K562 (cell line): ENCODE data around the gene PWP2. TPM values are rescaled to one million over a fixed set of nuclear protein-coding genes. Genes with fewer than 3 reads are reported as not detected.
A peak's percentile ranks its signal among the peaks of the same experiment; 100 is the strongest.
"Not testable (repeated sequence)": the region's sequence is repeated elsewhere in the genome, so short reads cannot be mapped to it uniquely, and the experiment has no call there.

Experiments
- ATAC-seq: fragments of 200-7000 bp; cut with Tn5 transposase; 3 replicates; pipeline ENCODE4 v1.9.1; 2020; ENCODE audit warnings: moderate library complexity
- BruUV-seq: library from RNA; stranded (reverse); fragments of 400-500 nt; replicated peaks from 2 replicates; lab custom pipeline; 2021; lab: Mats Ljungman, UMichigan
- CTCF ChIA-PET: fragments of 300-600 bp; formaldehyde crosslinking; extraction: SDS; loops from one replicate; lab custom pipeline; 2021; ENCODE audit warnings: low intra/inter-chr PET ratio; lab: Yijun Ruan, JAX
- POLR2A ChIA-PET: fragments of 300-600, 350-650 bp; sonication (Branson Sonifier 250); formaldehyde crosslinking; extraction: SDS; loops from one replicate; lab custom pipeline; 2021; ENCODE audit warnings: antibody characterized with exemption, inconsistent platforms; lab: Yijun Ruan, JAX
- DNase-seq, 4 experiments: peaks; one replicate each; pipeline versions ENCODE4 v3.0.0 to v3.0.0-alpha.2; 2011 to 2018; ENCODE audit warnings: low spot score in 3 of 4, mixed read lengths in 3 of 4; ENCODE audit errors: extremely low read depth in 1 of 4
- FAIRE-seq: peaks from 2 replicates; lab custom pipeline; 2011; peaks lifted over from hg19 to GRCh38; lab: Jason Lieb, UNC
- H2AFZ ChIP-seq: 2 replicates; pipeline ENCODE4 v1.6.0; 2011; ENCODE audit warnings: low read depth, low read length, control low read depth, inconsistent platforms
- H3K27ac ChIP-seq: fragments of 200-600 bp; 3 replicates; pipeline ENCODE4 v1.8.0; 2011; ENCODE audit warnings: low read depth, mild to moderate bottlenecking, control low read depth, inconsistent platforms, low read length, moderate library complexity, mixed read lengths; ENCODE audit errors: extremely low read depth
- H3K27me3 ChIP-seq, 2 experiments: fragments of 300-600 bp in 1 of 2; 2 replicates in 1 of 2; 3 replicates in 1 of 2; pipeline versions ENCODE4 v1.6.0 to v1.8.0; 2011; ENCODE audit warnings: inconsistent platforms in 2 of 2, low read length in 2 of 2, mild to moderate bottlenecking in 1 of 2, mixed read lengths in 1 of 2, moderate library complexity in 1 of 2; ENCODE audit not compliant: control insufficient read depth in 2 of 2, insufficient read depth in 2 of 2
- H3K36me3 ChIP-seq: fragments of 300-600 bp; 3 replicates; pipeline ENCODE4 v1.8.0; 2011; ENCODE audit warnings: mild to moderate bottlenecking, low read length, inconsistent platforms; ENCODE audit not compliant: control insufficient read depth, insufficient read depth
- H3K4me1 ChIP-seq, 2 experiments: fragments of 200-600 bp in 1 of 2; replicated peaks in 1 of 2; 2 replicates in 1 of 2; 3 replicates in 1 of 2; pipeline versions ENCODE4 v1.5.1 to v1.8.0; 2011; ENCODE audit warnings: inconsistent platforms in 2 of 2, low read length in 2 of 2, mild to moderate bottlenecking in 1 of 2, mixed read lengths in 1 of 2, moderate library complexity in 1 of 2; ENCODE audit not compliant: control insufficient read depth in 2 of 2, insufficient read depth in 2 of 2
- H3K4me2 ChIP-seq: 2 replicates; pipeline ENCODE4 v1.6.1; 2011; ENCODE audit warnings: low read length, control low read depth, inconsistent platforms, mixed read lengths; ENCODE audit not compliant: insufficient read depth
- H3K4me3 ChIP-seq: fragments of 200-600 bp; sonication (generic), shearing (Covaris generic); 2 replicates; pipeline ENCODE4 v1.5.1; 2016; ENCODE audit warnings: control low read depth, inconsistent platforms
- H3K79me2 ChIP-seq: fragments of 200-600 bp; 3 replicates; pipeline ENCODE4 v1.8.0; 2011; ENCODE audit warnings: low read length, inconsistent platforms; ENCODE audit not compliant: control insufficient read depth, insufficient read depth
- H3K9ac ChIP-seq, 2 experiments: 2 replicates each; pipeline versions ENCODE4 v1.6.0 to v1.6.1; 2011; ENCODE audit warnings: low read depth in 2 of 2, low read length in 2 of 2, control low read depth in 1 of 2, inconsistent platforms in 1 of 2, mild to moderate bottlenecking in 1 of 2, mixed read lengths in 1 of 2; ENCODE audit not compliant: insufficient read depth in 1 of 2
- H3K9me1 ChIP-seq: one replicate; pipeline ENCODE4 v1.6.0; 2011; ENCODE audit warnings: inconsistent platforms, mild to moderate bottlenecking, low read length, moderate library complexity; ENCODE audit not compliant: control insufficient read depth, insufficient read depth
- H3K9me3 ChIP-seq: replicated peaks from 2 replicates; pipeline ENCODE4 v1.5.1; 2011; ENCODE audit warnings: low read depth, low read length, inconsistent platforms; ENCODE audit not compliant: control insufficient read depth, insufficient read depth
- H4K20me1 ChIP-seq: replicated peaks from 2 replicates; pipeline ENCODE4 v1.6.1; 2011; ENCODE audit warnings: low read length, inconsistent platforms, mixed read lengths; ENCODE audit not compliant: control insufficient read depth, insufficient read depth
- ELK1 ChIP-seq: sonication (generic); formaldehyde crosslinking; IDR thresholded peaks from 2 replicates; pipeline ENCODE4 v1.8.1; 2022; ENCODE audit warnings: missing genetic modification reagents
- PHF8 ChIP-seq: fragments of 200-600 bp; sonication (generic); IDR thresholded peaks from 2 replicates; pipeline ENCODE4 v1.6.1; 2012; ENCODE audit warnings: mixed run types, mild to moderate bottlenecking, inconsistent platforms, low read length, moderate library complexity, borderline replicate concordance
- WGBS: fragments of 100-300 bp; shearing (Covaris generic); methylation state at CpG from one replicate; pipeline ENCODE4 v1.1.6; 2016; ENCODE audit warnings: low coverage, mixed read lengths; ENCODE audit not compliant: insufficient coverage; ENCODE audit errors: missing lambda C conversion rate; 5-methylcytosine and 5-hydroxymethylcytosine counted together
- in situ Hi-C: fragments of 300-500 bp; cut with MboI; formaldehyde crosslinking; loops from 4 replicates; pipeline ENCODE4 v1.15.0; 2018; ENCODE audit warnings: inconsistent platforms, mixed read lengths
- intact Hi-C: fragments of 100-400 bp; cut with micrococcal nuclease; formaldehyde crosslinking; loops from 2 replicates; pipeline ENCODE4 v1.14.2; 2022
- polyA plus RNA-seq, 8 experiments: library from polyadenylated mRNA; depleted of rRNA in 4 of 8; stranded (reverse) in 5 of 8; unstranded in 3 of 8; fragments of >200 nt; fragmentation: Nextera tagmentation in 2 of 8; fragmentation: Illumina TruSeq in 1 of 8; extraction: Ambion mirVana in 2 of 8; extraction: Trizol in 1 of 8; gene quantifications; 2 replicates each; pipeline versions ENCODE4 v1.2.1 to v1.2.3, GENCODE V29; 2011 to 2014; ENCODE audit warnings: inconsistent platforms in 1 of 8, missing spikeins in 1 of 8
- total RNA-seq, 7 experiments: library from RNA; depleted of rRNA in 6 of 7; stranded (reverse); fragments of >200 nt in 6 of 7; fragmentation: Illumina TruSeq in 2 of 7; extraction: Trizol in 2 of 7; gene quantifications; 2 replicates each; pipeline versions ENCODE4 v1.2.1 to v1.2.3, GENCODE V29; 2011 to 2021; ENCODE audit warnings: low replicate concordance in 1 of 7
- TF ChIP-seq, protein P1 (sequence below): IDR thresholded peaks from 2 replicates; pipeline ENCODE4 v1.6.1; 2016; ENCODE audit warnings: missing genetic modification characterization, missing compliant biosample characterization

The PWP2 gene
- total and polyA plus RNA-seq, 9 of the 15 experiments (the other 6 are each of a cell fraction or from before 2014, with no cell fraction given) = 0.72 to 57.6 (median 31.1) TPM

GRCh38 chr21:44094832-44095231 lies 12.4 kb upstream of the PWP2 start (continued):
- TF ChIP-seq ELK1 (CRISPR knock-in tag) (no peak), PHF8 (no peak)
- TF ChIP-seq, protein P1, sequence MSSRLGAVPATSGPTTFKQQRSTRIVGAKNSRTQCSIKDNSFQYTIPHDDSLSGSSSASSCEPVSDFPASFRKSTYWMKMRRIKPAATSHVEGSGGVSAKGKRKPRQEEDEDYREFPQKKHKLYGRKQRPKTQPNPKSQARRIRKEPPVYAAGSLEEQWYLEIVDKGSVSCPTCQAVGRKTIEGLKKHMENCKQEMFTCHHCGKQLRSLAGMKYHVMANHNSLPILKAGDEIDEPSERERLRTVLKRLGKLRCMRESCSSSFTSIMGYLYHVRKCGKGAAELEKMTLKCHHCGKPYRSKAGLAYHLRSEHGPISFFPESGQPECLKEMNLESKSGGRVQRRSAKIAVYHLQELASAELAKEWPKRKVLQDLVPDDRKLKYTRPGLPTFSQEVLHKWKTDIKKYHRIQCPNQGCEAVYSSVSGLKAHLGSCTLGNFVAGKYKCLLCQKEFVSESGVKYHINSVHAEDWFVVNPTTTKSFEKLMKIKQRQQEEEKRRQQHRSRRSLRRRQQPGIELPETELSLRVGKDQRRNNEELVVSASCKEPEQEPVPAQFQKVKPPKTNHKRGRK (tag) = no peak
- TF ChIP-seq, all 486 proteins: peak for 0

DNA sequence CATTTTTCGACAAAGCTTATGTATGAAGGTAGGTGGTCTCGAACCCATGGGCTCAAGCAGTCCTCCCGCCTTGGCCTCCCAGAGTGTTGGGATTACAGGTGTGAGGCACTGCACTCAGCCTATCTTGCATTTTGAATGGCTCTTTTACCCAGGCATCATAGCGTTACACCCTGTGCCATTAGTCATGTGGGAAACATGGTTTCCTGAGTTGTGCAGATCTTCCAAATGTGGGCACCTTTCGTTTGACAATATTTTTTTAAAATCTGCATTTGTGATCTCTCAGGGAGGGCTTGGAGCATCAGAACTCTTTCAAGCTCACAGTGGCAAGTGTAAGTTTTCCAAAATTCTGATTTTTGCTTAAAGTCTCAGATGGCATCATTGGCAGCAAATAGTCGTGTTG lies 8.7 kb upstream of the PWP2 start:
- H3K79me2 ChIP-seq, H3K9me1 ChIP-seq, H3K9me3 ChIP-seq, H3K27ac ChIP-seq, H3K4me3 ChIP-seq, H3K9ac ChIP-seq, CTCF ChIA-PET, H4K20me1 ChIP-seq, DNase-seq, H2AFZ ChIP-seq, H3K4me1 ChIP-seq, POLR2A ChIA-PET, H3K4me2 ChIP-seq, BruUV-seq, H3K27me3 ChIP-seq, ATAC-seq, FAIRE-seq, intact Hi-C loops, in situ Hi-C loops: not testable (repeated sequence)
- WGBS = no CpG with 5 or more reads among the region's 6 CpGs
- H3K36me3 ChIP-seq = peaks cover 14% of the 10 kb centered on the region; the same call in 1 of the 3 replicates

- POLR2A ChIA-PET = not testable (repeated sequence)
Measured at GRCh38 chr21:44098964-44099363, 8.2 kb upstream of the PWP2 start.

GRCh38 chr21:44107589-44107988 lies 390 bp downstream of the PWP2 start:
- CTCF ChIA-PET, H2AFZ ChIP-seq: not testable (repeated sequence)
- no CpG with 5 or more reads among the region's 31 CpGs for WGBS

More at GRCh38 chr21:44098964-44099363, 8.2 kb upstream of the PWP2 start:
- H3K9me3 ChIP-seq, ATAC-seq, H4K20me1 ChIP-seq, H3K4me2 ChIP-seq, H3K9ac ChIP-seq, H3K27me3 ChIP-seq, H2AFZ ChIP-seq, H3K36me3 ChIP-seq, DNase-seq, in situ Hi-C loops, intact Hi-C loops, BruUV-seq, H3K79me2 ChIP-seq, H3K4me1 ChIP-seq, FAIRE-seq, H3K27ac ChIP-seq, CTCF ChIA-PET, H3K9me1 ChIP-seq, H3K4me3 ChIP-seq: not testable (repeated sequence)
- WGBS = no CpG with 5 or more reads among the region's 13 CpGs

More at GRCh38 chr21:44107589-44107988, 390 bp downstream of the PWP2 start:
- H3K4me3 ChIP-seq = peak overlapping the region; percentile 22; the same call in 1 of the 2 replicates
- H4K20me1 ChIP-seq, FAIRE-seq, H3K9me3 ChIP-seq, DNase-seq, intact Hi-C loops, H3K4me1 ChIP-seq, H3K27me3 ChIP-seq, POLR2A ChIA-PET, H3K9ac ChIP-seq, H3K4me2 ChIP-seq, H3K79me2 ChIP-seq, H3K9me1 ChIP-seq, BruUV-seq, in situ Hi-C loops, H3K27ac ChIP-seq, H3K36me3 ChIP-seq: not testable (repeated sequence)
- peak; percentile 75 for ATAC-seq
